Central memory CD8-positive, alpha-beta T cell (primary cell): ENCODE data around the gene CACNG5.

ENCODE experiments used
- ATAC-seq: fragments of 150-1000 bp; cut with Tn5 transposase; replicated peaks from 2 replicates; pipeline ENCODE4 v1.10.0; 2022; ENCODE audit warnings: mild to moderate bottlenecking, moderate FRiP score, moderate number of reproducible peaks; ENCODE audit not compliant: poor library complexity, severe bottlenecking; ENCODE audit errors: extremely low read depth
- DNase-seq, 2 donors: peaks; one replicate each; pipeline ENCODE4 v3.0.0; 2021; ENCODE audit warnings: low spot score in 2 of 2
- H3K27ac Mint-ChIP-seq: one replicate; pipeline ENCODE4 v1.8.0; 2022; ENCODE audit warnings: low read depth, mild to moderate bottlenecking, moderate library complexity, mixed read lengths
- H3K27me3 Mint-ChIP-seq: one replicate; pipeline ENCODE4 v1.8.0; 2022; ENCODE audit warnings: mixed read lengths
- H3K36me3 Mint-ChIP-seq: one replicate; pipeline ENCODE4 v1.8.0; 2022; ENCODE audit warnings: mild to moderate bottlenecking, moderate library complexity, mixed read lengths; ENCODE audit not compliant: insufficient read depth
- H3K4me1 Mint-ChIP-seq: one replicate; pipeline ENCODE4 v1.8.0; 2022; ENCODE audit warnings: mixed read lengths
- H3K4me3 Mint-ChIP-seq: one replicate; pipeline ENCODE4 v1.8.0; 2022; ENCODE audit warnings: mild to moderate bottlenecking, moderate library complexity, mixed read lengths
- H3K9me3 Mint-ChIP-seq: one replicate; pipeline ENCODE4 v1.8.0; 2022; ENCODE audit warnings: mixed read lengths

CACNG5 gene, protein sequence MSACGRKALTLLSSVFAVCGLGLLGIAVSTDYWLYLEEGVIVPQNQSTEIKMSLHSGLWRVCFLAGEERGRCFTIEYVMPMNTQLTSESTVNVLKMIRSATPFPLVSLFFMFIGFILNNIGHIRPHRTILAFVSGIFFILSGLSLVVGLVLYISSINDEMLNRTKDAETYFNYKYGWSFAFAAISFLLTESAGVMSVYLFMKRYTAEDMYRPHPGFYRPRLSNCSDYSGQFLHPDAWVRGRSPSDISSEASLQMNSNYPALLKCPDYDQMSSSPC

DNA sequence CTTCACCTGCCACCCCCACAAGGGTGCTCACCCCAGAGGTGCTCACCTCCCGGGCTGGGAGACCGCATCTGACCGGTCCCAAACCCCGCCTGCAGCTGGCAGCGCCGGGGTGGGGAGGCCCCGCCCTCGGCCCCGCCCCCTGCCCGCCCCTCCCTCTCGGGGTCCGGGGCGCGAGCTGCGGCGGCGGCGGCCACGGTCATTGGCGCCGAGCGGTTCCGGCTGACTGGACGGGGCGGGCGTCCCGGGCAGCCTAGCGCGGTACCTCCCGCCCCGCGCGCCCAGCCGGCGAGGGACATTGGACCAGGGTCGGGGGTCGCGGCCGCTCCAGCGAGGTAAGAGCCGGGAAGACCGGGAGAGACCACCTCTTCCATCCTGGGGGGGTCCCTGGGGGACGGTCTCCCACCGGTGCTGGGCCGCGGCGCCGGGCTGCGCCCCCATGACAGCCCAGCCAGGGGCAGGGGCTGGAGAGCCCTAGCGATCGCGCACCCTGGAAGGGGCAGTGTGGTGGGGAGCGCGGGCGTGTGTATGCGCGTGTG is at the start of gene CACNG5:
TSS of gene CACNG5 (plus strand) at position 199 of the 536 bp plus-strand sequence. CDS start 42,216 bp downstream, outside the sequence.
- no peak for DNase-seq
- H3K9me3 Mint-ChIP-seq, result no peaks in the 10 kb centered on the region
- no peak within 1 kb of the TSS for H3K27ac Mint-ChIP-seq
- ATAC-seq, result no peak
- no peak within 1 kb of the TSS for H3K4me3 Mint-ChIP-seq
- no peaks in the 10 kb centered on the region for H3K4me1 Mint-ChIP-seq
- H3K27me3 Mint-ChIP-seq, result peaks cover 54% of the 10 kb centered on the region
- H3K36me3 Mint-ChIP-seq, result no peaks in the 10 kb centered on the region

DNA sequence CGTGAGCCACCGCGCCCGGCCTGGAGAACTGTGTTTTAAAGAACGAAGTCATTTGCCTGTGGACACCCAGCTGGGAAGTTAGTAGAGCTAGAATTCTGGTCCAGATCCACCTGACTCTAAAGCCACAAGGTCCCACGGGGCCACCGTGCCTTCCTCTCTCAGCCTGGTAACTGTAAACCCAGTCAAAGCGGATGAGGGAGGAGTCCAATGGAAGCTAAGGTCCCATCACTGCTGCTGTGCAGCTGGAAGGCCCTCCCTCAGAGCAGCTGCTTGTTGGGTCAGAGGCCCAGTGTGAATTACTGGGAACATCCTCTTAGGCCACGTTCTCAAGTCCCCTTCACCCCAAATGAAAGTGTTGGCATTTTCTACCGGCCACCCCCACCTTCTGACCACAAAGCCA is 48.8 kb upstream of the CACNG5 start:
- DNase-seq (no peak), ATAC-seq (no peak)
- Mint-ChIP-seq H3K36me3 (peaks cover 7% of the 10 kb centered on the region), H3K27me3 (peaks cover 5% of the 10 kb centered on the region), H3K9me3 (no peaks in the 10 kb centered on the region), H3K4me3 (no peak overlapping the region), H3K4me1 (no peaks in the 10 kb centered on the region), H3K27ac (no peak overlapping the region)

DNA sequence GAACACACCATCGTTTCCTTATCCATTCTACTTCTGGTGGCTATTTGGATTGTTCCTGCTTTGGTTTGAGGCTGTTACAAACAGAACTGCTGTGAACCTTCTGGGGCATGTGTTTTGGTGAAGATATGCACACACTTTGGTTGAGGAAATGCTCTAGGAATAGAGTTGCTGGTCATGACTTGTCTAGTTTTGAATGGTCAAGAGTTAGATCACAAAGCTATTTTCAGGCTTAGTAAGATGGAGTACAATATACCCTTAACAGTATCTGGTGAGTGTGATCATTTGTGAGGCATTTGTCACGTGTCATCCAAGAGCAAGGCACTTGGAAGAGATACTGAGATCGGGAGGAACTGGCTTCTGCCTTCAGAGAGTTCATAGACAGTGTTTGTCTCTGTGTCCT is 47.0 kb upstream of the CACNG5 start:
- ATAC-seq, result no peak
- DNase-seq, result no peak
- H3K27me3 Mint-ChIP-seq, result peaks cover 7% of the 10 kb centered on the region
- H3K9me3 Mint-ChIP-seq, result no peaks in the 10 kb centered on the region
- H3K36me3 Mint-ChIP-seq, result peaks cover 8% of the 10 kb centered on the region
- no peak overlapping the region for H3K27ac Mint-ChIP-seq
- H3K4me1 Mint-ChIP-seq, result no peaks in the 10 kb centered on the region
- no peak overlapping the region for H3K4me3 Mint-ChIP-seq

DNA sequence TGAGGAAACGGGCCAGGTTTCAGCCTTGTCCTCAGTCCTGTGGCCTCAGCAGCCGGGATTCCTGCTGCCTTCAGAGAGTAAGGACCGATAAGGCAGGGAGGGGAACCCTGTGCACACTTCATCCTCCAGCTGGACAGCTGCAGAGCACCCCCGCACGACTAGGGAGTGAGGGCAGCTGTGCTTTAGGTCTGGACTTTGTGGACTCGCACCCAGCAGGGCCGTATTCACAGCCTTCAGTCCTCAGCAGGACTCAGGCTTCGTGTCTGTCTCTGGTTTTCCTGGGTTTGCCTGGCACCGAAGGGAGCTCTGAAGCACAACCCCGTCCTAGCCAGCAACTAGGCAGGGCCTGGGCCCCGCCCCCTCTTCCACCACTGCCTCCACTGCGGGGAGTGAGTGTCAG is 45.8 kb upstream of the CACNG5 start:
- ATAC-seq (no peak), DNase-seq (no peak)
- H3K27ac Mint-ChIP-seq, result no peak overlapping the region
- H3K4me3 Mint-ChIP-seq, result no peak overlapping the region
- no peaks in the 10 kb centered on the region for H3K4me1 Mint-ChIP-seq
- peaks cover 7% of the 10 kb centered on the region for H3K27me3 Mint-ChIP-seq
- peaks cover 8% of the 10 kb centered on the region for H3K36me3 Mint-ChIP-seq
- H3K9me3 Mint-ChIP-seq, result no peaks in the 10 kb centered on the region

DNA sequence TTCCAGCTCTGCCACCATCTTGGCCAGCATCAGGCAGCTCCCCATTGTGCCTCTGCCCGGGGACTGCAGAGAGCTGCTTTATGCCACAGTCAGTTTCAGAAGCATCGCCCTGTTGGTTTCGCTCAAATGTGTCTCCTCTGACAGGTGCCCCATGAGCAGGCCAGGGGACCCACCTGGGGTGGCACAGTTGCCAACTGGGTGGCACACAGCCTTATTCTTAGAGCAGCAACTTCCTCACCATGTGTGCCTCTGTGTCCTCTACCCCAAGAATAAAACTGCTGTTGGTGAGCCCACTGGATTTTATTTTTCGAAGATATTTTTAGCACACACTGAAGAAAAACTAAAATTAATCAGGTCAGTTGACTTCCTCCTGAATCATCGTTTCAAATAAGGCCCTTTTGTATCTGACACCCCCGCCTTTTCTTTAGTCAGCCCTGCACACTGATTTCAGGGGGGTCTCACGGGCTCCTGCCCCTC is 44.9 kb upstream of the CACNG5 start:
- H3K4me3 Mint-ChIP-seq, result no peak overlapping the region
- ATAC-seq, result no peak
- no peaks in the 10 kb centered on the region for H3K4me1 Mint-ChIP-seq
- H3K9me3 Mint-ChIP-seq, result no peaks in the 10 kb centered on the region
- H3K36me3 Mint-ChIP-seq, result peaks cover 7% of the 10 kb centered on the region
- no peak overlapping the region for H3K27ac Mint-ChIP-seq
- peaks cover 7% of the 10 kb centered on the region for H3K27me3 Mint-ChIP-seq
- DNase-seq, result no peak

DNA sequence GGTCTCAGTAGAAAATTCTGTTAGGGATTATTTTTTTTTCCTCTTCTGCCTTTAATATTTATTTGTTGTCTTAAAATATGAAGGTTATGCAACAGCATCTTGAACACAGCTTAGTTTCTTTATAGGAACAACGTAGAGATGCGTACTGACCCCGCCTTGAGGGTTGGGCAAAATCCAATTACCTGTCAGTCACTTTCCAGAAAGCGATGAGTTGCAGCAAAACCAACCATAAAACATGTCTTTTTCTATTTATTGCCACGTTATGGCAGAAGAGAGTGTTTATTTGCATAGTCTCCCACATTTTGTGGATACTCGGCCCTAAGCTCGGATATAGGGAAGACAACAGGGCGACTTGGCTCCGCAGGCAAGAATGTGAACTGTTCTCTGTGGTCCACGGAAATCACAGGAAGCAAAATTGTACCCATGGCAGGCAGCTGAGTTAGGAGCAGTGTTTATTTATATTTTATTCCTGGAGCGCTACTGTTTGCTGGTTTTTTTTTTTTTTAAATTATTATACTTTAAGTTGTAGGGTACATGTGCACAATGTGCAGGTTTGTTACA is 44.3 kb upstream of the CACNG5 start:
- H3K27ac Mint-ChIP-seq, result no peak overlapping the region
- H3K4me1 Mint-ChIP-seq, result no peaks in the 10 kb centered on the region
- ATAC-seq (no peak), DNase-seq (no peak)
- no peaks in the 10 kb centered on the region for H3K9me3 Mint-ChIP-seq
- peaks cover 7% of the 10 kb centered on the region for H3K27me3 Mint-ChIP-seq
- peaks cover 7% of the 10 kb centered on the region for H3K36me3 Mint-ChIP-seq
- no peak overlapping the region for H3K4me3 Mint-ChIP-seq

DNA sequence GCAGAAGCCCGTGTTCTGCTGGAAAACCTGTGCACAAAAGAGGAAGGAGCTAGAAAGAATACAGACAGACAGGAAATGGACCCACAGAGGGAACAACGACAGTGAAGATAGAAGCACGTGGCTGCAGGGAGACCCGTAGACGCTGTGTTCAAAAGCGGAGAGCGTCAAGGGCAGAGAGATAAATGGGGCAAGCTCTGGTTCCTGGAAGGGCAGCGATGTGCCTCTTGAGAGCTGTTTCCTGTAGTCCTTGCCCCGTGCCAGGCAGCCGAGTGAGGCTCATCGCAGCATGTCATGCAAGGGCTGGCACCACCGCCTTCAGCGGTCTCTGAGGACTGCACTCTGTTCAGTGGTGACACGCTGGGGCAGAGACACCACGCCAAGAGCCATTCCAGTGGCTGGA is 43.6 kb upstream of the CACNG5 start:
- Mint-ChIP-seq H3K4me3 (no peak overlapping the region), H3K4me1 (no peaks in the 10 kb centered on the region), H3K27ac (no peak overlapping the region), H3K36me3 (peaks cover 9% of the 10 kb centered on the region), H3K9me3 (no peaks in the 10 kb centered on the region), H3K27me3 (peaks cover 7% of the 10 kb centered on the region)
- ATAC-seq, result no peak
- DNase-seq, result no peak

DNA sequence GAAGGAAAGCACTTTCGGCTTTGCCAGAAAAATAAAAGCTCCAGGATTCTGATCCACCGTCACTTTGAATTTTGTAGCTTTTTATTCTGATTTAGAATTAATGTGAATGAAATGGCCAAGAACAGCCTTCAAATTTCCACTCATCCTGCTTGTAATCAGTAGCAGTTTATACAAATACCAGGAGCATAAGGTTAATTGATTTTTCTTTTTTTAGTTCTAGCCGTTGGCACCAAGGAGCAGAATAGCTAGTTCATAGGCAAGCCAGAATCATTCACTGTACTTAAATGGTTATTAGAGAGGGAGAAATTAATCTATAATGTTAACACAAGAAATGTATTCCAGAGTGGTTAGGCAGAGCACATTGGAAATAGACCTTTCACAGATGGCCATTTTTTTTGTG is 41.1 kb upstream of the CACNG5 start:
- Mint-ChIP-seq H3K27ac (no peak overlapping the region), H3K4me3 (no peak overlapping the region), H3K9me3 (no peaks in the 10 kb centered on the region), H3K27me3 (peaks cover 7% of the 10 kb centered on the region), H3K4me1 (no peaks in the 10 kb centered on the region), H3K36me3 (peaks cover 12% of the 10 kb centered on the region)
- no peak for ATAC-seq
- DNase-seq, result no peak

DNA sequence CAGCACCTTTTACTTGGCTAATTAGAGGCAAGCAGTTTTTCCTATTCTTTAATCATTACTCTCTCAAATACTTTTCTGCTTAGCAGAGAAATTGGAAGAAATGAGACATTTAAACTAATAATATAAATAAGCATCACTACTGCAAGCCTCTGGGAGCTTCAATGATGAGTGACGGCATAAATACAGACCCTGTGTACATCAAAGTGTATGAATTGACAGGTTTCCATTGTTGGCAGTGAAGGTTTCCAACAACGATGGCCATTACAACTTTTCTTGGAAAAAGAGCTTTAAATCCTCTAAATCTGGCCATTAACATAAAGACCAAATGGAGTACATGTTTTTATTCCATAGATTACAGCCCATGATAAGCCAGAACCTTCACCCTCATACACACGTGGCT is 39.4 kb upstream of the CACNG5 start:
- DNase-seq (no peak), ATAC-seq (no peak)
- H3K4me3 Mint-ChIP-seq, result no peak overlapping the region
- H3K4me1 Mint-ChIP-seq, result no peaks in the 10 kb centered on the region
- H3K36me3 Mint-ChIP-seq, result peaks cover 18% of the 10 kb centered on the region
- H3K9me3 Mint-ChIP-seq, result no peaks in the 10 kb centered on the region
- H3K27me3 Mint-ChIP-seq, result peaks cover 7% of the 10 kb centered on the region
- no peak overlapping the region for H3K27ac Mint-ChIP-seq

DNA sequence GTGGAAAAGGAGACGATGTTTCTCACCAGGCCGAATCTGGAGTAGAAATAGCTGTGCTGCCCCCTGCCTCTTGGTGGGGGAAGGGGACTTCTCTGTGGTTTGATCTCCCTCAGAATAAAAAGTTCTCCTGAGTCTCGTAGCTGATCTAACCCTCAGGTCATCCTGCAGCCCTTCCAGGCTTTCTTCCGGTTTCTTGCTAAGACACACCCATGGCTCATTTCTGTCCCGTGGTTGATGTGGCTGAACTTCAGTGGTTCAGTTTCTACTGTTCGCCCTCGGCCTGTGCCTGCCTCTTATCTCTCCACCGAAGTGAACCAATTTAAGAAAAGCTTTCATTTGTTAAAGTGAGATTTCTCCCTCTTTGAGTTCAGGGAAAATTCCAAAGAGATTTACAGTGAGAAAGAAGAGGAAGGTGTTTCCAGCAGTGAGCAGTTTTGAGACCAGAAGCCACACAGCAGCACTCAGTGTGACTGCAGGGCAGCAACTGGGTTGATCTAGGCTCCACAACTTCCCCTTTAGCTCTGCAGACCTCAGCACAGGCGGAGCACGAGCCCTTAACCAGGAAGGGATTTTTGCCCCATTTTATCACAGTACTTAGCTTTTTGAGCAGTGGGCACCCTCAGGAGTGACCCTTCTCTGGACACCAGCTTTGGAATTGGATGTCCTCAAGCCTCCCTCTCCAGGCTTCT is 34.9 kb upstream of the CACNG5 start:
- DNase-seq, result no peak
- H3K4me3 Mint-ChIP-seq, result no peak overlapping the region
- H3K27me3 Mint-ChIP-seq, result no peaks in the 10 kb centered on the region
- H3K27ac Mint-ChIP-seq, result no peak overlapping the region
- H3K36me3 Mint-ChIP-seq, result peaks cover 19% of the 10 kb centered on the region
- H3K4me1 Mint-ChIP-seq, result no peaks in the 10 kb centered on the region
- ATAC-seq, result no peak
- H3K9me3 Mint-ChIP-seq, result no peaks in the 10 kb centered on the region

DNA sequence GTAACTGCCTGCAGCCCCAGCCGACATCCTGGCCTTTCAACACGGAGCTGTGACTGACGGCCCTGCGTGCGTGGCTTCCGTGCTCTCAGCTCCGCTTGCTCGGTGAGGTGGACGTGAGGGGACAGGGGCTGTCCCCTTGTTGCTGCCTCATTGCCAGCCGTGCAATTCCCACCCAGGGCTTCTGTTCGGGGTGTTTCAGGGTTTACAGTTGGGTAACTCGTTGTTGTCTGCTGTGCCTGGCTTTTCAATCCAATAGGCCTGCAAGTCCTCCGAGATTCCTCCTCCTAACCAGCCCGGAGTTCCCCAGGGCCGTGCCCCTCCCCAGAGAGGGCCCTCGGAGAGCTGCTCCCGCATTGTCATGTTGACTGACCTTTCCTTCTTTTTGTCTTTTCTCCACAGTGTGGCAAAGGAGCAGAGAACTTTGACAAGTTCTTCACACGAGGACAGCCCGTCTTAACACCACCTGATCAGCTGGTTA is 31.4 kb upstream of the CACNG5 start:
- Mint-ChIP-seq H3K27ac (no peak overlapping the region), H3K36me3 (peaks cover 13% of the 10 kb centered on the region), H3K9me3 (no peaks in the 10 kb centered on the region), H3K4me1 (no peaks in the 10 kb centered on the region), H3K4me3 (no peak overlapping the region), H3K27me3 (peaks cover 27% of the 10 kb centered on the region)
- DNase-seq, result no peak
- ATAC-seq, result no peak

DNA sequence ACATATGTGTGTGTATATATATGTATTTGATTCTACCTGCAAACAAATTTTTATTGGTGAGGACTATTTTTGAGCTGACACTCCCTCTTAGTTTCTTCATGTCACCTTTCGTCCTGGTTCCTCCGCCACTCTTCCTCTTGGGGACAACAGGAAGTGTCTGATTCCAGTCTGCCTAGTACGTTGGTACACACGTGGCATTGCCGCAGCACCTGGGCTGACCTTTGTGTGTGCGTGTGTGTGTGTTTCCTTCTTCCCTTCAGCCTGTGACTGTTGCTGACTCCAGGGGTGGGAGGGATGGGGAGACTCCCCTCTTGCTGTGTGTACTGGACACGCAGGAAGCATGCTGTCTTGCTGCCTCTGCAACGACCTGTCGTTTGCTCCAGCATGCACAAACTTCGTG is 29.4 kb upstream of the CACNG5 start:
- ATAC-seq, result no peak
- peaks cover 29% of the 10 kb centered on the region for H3K27me3 Mint-ChIP-seq
- peaks cover 7% of the 10 kb centered on the region for H3K36me3 Mint-ChIP-seq
- no peak overlapping the region for H3K4me3 Mint-ChIP-seq
- no peaks in the 10 kb centered on the region for H3K4me1 Mint-ChIP-seq
- DNase-seq, result no peak
- no peak overlapping the region for H3K27ac Mint-ChIP-seq
- H3K9me3 Mint-ChIP-seq, result no peaks in the 10 kb centered on the region

DNA sequence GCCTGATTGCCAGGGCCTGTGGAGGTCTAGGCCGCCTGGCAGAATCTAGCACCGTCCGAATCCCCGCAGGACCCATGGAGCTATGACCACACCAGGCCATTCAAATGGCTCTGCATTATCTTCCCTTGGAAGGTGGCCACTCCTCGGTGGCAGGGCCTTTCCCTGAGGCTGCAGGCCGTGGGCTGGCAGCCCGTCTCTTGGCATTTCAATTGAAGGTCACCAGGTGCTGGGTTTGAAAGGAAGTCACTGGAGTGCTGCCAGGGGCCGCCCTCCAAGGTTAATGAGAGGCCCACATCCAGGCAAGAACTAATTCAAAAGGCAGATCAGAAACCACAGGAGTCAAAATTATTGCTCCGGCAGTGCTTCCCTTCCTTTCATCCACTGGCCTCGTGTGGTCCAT is 27.7 kb upstream of the CACNG5 start:
- DNase-seq (no peak), ATAC-seq (no peak)
- peaks cover 29% of the 10 kb centered on the region for H3K27me3 Mint-ChIP-seq
- no peak overlapping the region for H3K27ac Mint-ChIP-seq
- H3K9me3 Mint-ChIP-seq, result no peaks in the 10 kb centered on the region
- peaks cover 9% of the 10 kb centered on the region for H3K36me3 Mint-ChIP-seq
- no peak overlapping the region for H3K4me3 Mint-ChIP-seq
- H3K4me1 Mint-ChIP-seq, result no peaks in the 10 kb centered on the region
